Muscle of back (tissue), 13 donors: ENCODE data around the gene AGO1. TPM values are rescaled to one million over a fixed set of nuclear protein-coding genes. Genes with fewer than 3 reads are reported as not detected.

ENCODE experiments used
- DNase-seq, 3 donors: peaks; one replicate each; pipeline versions ENCODE4 v3.0.0 to v3.0.0-alpha.2; 2013
- long read RNA-seq, 9 donors: transcript quantifications; one replicate each; lab custom pipeline, GENCODE V29; 2026
- polyA plus RNA-seq, 10 donors: library from polyadenylated mRNA; unstranded; fragments of 120-200 nt; gene quantifications; one replicate each; pipeline ENCODE4 v1.2.1, GENCODE V29; 2013; ENCODE audit not compliant: insufficient read length in 10 of 10

AGO1 gene
- 10 to 100 TPM in 6 of 10 donors, 1 to 10 TPM in 4; 7.9 to 11.5 (median 10.1) TPM for polyA plus RNA-seq
- long read RNA-seq, donor 1, full-length matches to known transcripts: 1 of 1 reads
- long read RNA-seq, donor 1, partial matches to known transcripts: 0 of 1 reads
- long read RNA-seq, donor 1, other reads (novel, unspliced or antisense): 0 of 1 reads
- long read RNA-seq, donor 2: 0 reads
- long read RNA-seq, donor 3: 0 reads
- long read RNA-seq, donor 4: 0 reads
- long read RNA-seq, donor 5: 0 reads
- long read RNA-seq, donor 6, full-length matches to known transcripts: 1 of 1 reads
- long read RNA-seq, donor 6, partial matches to known transcripts: 0 of 1 reads
- long read RNA-seq, donor 6, other reads (novel, unspliced or antisense): 0 of 1 reads
- long read RNA-seq, donor 7: 0 reads
- long read RNA-seq, donor 8: 0 reads
- long read RNA-seq, donor 9, full-length matches to known transcripts: 1 of 1 reads
- long read RNA-seq, donor 9, partial matches to known transcripts: 0 of 1 reads
- long read RNA-seq, donor 9, other reads (novel, unspliced or antisense): 0 of 1 reads

- peak; percentile 91 to 96 (median 95) for DNase-seq
Measured at GRCh38 chr1:35882945-35883634, at the start of gene AGO1. Gene AGO1, plus strand, starts transcription at chr1:35883209. Its CDS starts 213 bp downstream, at chr1:35883422.

- no peak for DNase-seq
Measured at GRCh38 chr1:35833395-35833794, 49.6 kb upstream of the AGO1 start.

- no peak for DNase-seq
Measured at GRCh38 chr1:35834218-35834617, 48.8 kb upstream of the AGO1 start.

- no peak for DNase-seq
Measured at GRCh38 chr1:35835398-35835797, 47.6 kb upstream of the AGO1 start.

GRCh38 chr1:35836734-35837133 is 46.3 kb upstream of the AGO1 start:
- DNase-seq: no peak

GRCh38 chr1:35838693-35839245 is 44.2 kb upstream of the AGO1 start:
- DNase-seq: no peak

- no peak for DNase-seq
Measured at GRCh38 chr1:35844826-35845225, 38.2 kb upstream of the AGO1 start.

- peak in 1 of 3 donors; percentile 22 for DNase-seq
Measured at GRCh38 chr1:35845766-35846165, 37.2 kb upstream of the AGO1 start.

GRCh38 chr1:35847935-35848565 is 35.0 kb upstream of the AGO1 start:
- no peak for DNase-seq

GRCh38 chr1:35850051-35850450 is 33.0 kb upstream of the AGO1 start:
- DNase-seq: no peak

GRCh38 chr1:35850716-35851115 is 32.3 kb upstream of the AGO1 start:
- DNase-seq: peak in 1 of 3 donors; percentile 11

- DNase-seq: peak; percentile 82 to 94 (median 83)
Measured at GRCh38 chr1:35851132-35851869, 31.7 kb upstream of the AGO1 start.

GRCh38 chr1:35852241-35852640 is 30.8 kb upstream of the AGO1 start:
- no peak for DNase-seq

- DNase-seq: peak; percentile 17 to 54 (median 17)
Measured at GRCh38 chr1:35854989-35855700, 27.9 kb upstream of the AGO1 start.

GRCh38 chr1:35856964-35857363 is 26.0 kb upstream of the AGO1 start:
- no peak for DNase-seq

GRCh38 chr1:35857830-35858229 is 25.2 kb upstream of the AGO1 start:
- peak in 1 of 3 donors; percentile 33 for DNase-seq

- no peak for DNase-seq
Measured at GRCh38 chr1:35860696-35861095, 22.3 kb upstream of the AGO1 start.

- DNase-seq: no peak
Measured at GRCh38 chr1:35863136-35863535, 19.9 kb upstream of the AGO1 start.

- DNase-seq: no peak
Measured at GRCh38 chr1:35863881-35864625, 19.0 kb upstream of the AGO1 start.

GRCh38 chr1:35864813-35865212 is 18.2 kb upstream of the AGO1 start:
- DNase-seq: no peak
